HG03342 (cell line): Measurements from ENCODE around the gene DYNLT5.
A peak's percentile ranks its signal among the peaks of the same experiment; 100 is the strongest.
"Not testable (repeated sequence)": the region's sequence is repeated elsewhere in the genome, so short reads cannot be mapped to it uniquely, and the experiment has no call there.

Experiments
- ATAC-seq: cut with Tn5 transposase; IDR thresholded peaks from one replicate; pipeline ENCODE4 v1.9.1; 2021; ENCODE audit warnings: mild to moderate bottlenecking, moderate library complexity; ENCODE audit not compliant: unreplicated experiment

DYNLT5 gene

DNA sequence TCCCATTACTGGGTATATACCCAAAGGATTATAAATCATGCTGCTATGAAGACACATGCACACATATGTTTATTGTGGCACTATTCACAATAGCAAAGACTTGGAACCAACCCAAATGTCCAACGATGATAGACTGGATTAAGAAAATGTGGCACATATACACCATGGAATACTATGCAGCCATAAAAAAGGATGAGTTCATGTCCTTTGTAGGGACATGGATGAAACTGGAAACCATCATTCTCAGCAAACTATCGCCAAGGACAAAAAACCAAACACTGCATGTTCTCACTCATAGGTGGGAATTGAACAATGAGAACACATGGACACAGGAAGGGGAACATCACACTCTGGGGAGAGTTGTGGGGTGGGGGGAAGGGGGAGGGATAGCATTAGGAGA, 33.5 kb downstream of the DYNLT5 start:
- not testable (repeated sequence) for ATAC-seq

DNA sequence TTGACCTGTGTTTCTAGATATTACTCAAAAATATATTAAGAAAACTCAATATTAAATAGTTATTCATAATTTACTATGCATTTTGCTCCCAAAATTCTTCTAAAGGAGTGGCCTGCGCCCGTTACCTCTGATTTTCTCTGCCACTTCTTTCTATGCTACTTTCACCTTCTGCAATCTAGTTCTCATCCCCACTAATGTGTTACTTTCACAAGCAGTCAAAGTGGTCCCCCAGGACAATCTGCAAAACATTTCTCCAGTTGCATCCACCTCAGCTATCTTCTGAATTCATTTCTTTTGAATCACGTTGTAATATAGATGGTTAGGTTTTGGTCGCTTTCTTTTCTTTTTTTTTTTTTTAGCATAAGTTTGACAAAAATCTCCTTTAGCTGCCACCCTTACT, 35.4 kb downstream of the DYNLT5 start:
- ATAC-seq = no peak

DNA sequence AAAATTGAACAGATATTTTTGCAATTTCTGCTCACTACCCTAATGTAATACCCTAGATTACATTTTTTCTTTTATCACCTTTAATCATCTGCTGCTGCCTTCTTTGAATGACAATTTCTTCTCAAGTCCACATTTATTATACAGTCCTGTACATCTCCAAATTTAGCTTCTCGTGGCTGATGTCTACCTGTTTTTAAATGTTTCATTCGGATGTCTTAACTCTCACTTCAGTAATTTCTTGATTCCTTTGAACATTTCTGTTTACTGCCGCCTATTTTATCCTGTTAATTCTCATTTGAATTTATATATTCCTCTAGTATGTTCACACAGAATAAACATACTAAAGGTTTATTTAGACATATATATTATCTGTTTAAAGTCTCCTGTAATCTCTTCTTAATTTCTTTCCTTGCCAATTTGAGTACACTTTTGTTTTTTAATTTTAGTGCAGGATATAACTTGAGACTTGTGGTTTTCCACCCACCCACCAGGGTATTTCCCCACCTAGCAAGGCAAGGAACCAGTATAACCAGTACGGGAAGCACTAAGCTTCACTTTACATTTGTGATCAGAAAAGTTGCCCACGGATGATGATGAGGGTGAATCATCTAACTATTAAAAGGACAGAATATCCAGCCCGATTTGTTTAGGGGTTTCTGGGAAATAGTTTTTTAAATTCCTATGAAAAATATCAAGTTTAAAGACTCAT, 36.1 kb downstream of the DYNLT5 start:
- peak; percentile 78 for ATAC-seq

DNA sequence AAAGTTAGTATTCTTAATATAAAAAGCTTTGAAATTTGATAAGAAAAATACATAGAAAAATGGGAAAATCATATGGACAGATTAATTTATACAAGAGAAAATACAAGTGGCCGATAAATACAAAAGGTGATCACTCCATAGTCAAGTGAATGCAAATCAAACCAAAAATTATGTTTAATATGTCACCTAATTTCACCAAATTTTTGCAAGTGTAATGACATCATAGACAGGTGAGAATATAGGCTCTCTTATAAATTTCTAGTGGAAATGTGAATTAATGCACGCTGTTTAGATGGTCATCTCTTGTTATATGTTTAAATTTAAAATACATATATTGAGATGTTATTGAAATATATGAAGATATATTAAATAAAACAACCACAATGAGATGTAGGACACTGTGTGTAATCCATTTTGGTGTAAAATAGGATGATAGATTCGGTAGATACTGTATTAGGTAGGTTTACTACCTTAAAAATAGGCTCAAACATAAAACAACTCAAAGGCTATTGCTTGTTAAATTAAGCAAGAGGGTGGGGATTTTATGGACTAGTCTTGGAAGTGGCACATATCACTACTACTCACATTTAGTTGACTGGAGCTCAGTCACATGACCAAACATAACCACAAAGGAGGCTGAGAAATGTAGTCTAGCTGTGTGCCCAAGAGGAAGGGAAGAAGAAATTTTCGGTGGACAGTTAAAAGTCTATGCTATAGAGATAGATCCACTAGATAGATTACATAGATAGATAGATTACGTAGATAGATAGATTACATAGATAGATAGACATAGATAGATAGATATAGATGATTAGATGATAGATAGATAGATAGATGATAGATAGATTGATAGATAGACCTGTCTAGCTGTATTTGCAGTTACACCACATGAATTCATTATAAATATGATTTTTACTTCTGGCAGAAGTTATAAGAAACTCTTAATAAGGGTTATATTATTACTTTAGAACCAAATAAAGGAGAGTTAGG, 39.7 kb downstream of the DYNLT5 start:
- no peak for ATAC-seq

DNA sequence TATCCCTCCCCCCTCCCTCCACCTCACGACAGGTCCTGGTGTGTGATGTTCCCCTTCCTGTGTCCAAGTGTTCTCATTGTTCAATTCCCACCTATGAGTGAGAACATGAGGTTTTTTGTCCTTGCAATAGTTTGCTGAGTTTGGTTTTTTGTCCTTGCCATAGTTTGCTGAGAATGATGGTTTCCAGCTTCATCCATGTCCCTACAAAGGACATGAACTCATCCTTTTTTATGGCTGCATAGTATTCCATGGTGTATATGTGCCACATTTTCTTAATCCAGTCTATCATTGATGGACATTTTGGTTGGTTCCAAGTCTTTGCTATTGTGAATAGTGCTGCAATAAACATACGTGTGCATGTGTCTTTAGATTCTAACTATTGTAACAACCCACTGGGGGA, 43.6 kb downstream of the DYNLT5 start:
- ATAC-seq = not testable (repeated sequence)

DNA sequence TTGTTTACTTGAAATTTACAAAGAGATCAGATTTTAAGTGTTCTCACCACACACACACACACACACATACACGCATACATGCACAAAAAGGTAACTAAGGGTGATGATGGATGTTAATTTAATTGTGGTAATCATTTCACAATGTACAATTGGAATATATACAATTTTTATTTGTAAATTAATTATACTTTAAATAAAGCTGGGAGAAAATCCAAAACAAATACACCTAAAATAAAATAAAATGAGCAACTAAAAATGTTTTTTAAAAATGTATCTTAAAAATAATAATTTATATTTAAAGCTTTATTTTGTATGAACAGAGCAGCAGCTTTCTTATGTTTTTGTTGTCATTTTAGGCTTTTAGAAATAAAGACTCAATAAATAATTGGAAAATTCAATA, 57.0 kb downstream of the DYNLT5 start:
- ATAC-seq = no peak

DNA sequence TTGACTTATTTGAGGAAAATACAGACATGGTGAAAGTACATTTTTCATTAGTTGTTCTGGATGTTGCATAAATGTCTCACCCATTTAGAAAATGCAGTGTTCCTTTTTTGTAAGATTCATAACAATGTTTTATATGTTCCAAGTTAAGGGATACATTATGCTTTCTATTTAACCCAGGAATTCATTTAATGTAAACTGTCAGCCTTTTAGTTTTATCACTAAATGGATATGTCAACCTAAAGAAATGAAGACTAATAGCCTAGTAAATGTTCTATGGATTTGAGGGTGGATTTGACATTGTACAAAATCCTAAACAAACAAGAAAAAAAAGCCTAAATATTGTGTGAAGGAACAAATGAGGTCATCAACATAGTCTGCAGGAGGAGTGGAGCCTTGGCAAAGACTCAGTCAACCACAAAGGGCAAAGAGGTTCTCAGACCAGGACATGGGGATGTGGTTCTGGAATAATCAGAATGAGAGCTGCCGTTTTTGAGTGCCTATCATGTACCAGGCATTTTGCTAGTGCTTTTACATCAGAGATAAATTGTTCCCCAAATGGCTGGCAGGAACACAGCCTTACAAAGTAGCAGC, 57.6 kb downstream of the DYNLT5 start:
- ATAC-seq = no peak

DNA sequence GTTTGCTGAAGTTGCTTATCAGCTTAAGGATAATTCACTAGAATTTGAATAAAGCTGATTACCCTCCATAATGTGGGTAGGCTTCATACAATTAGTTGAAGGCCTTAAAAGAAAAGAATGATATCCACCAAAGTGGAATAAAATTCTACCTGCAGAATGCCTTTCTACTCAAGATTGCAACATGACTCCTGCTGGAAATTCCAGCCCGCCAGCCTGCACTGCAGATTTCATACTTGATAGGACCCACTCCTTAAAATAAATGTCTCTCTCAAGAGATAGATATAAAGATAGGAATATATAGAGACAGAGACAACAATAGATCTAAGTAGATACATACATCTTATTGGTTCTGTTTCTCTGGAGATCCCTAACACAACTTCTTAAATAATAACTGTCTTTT, 72.5 kb downstream of the DYNLT5 start:
- ATAC-seq = no peak
